ENCODE results near the gene ZNF79.

ZNF79 gene

DNA sequence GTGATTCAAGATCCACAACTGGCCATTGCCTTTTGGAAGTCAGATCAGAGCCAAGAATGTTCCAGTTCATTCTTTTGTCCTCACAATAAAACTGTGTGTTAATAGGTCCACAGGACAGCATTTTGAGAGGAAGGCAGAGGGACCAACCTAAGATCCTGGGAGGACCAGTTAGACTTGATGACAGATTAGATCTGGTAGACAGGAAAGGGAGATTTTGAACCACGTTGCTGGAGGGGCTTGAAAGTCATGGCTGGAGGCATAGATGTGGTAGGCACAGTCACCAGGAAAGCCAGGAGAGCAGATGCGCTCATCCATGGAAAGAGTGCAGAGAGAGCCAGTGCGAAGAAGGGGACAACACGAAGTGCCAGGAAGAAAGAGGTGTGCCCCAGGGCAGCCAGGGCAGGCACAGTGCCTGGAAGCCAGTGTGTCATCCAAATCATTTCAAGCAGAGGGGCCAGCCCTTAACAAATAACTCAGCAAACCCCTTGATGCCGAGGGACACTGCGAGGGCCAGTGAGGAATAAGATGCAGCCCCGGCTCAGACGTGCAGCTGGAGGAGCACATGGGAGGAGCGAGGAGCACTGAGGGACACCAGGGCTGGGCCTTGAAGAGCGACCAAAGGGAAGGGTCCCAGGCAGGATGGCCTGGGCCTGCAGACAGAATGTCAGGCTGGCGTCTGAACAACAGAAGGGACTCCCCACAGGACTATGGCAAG is 40.0 kb upstream of the ZNF79 start:
- Histone ChIP-seq H3K79me2 (ENCODE audit: insufficient read depth, low read length) (no peaks in the 10 kb centered on the region), H3K9me3 (ENCODE audit: insufficient read depth, low read length) (no peaks in the 10 kb centered on the region), H2AFZ (ENCODE audit: low read depth, low read length, severe bottlenecking) (no peak overlapping the region), H3K4me2 (ENCODE audit: low read depth, low read length, poor library complexity, severe bottlenecking) (no peak overlapping the region), H3K27ac (ENCODE audit: low read depth, low read length) (no peak overlapping the region), H3F3A (ENCODE audit: insufficient read depth) (no peaks in the 10 kb centered on the region), H4K20me1 (ENCODE audit: low read depth, low read length) (no peaks in the 10 kb centered on the region), H3K9ac (ENCODE audit: low read length) (no peak overlapping the region), H3K27me3 (ENCODE audit: low read length) (no peaks in the 10 kb centered on the region), H3K36me3 (ENCODE audit: low read length) (no peaks in the 10 kb centered on the region), H3K4me3 (ENCODE audit: insufficient read depth, low read length, poor library complexity, severe bottlenecking) (no peak overlapping the region), H3K9me2 (replicated peaks; ENCODE audit: insufficient read depth, low read length) (no peaks in the 10 kb centered on the region)
- TF ChIP-seq, protein P1, sequence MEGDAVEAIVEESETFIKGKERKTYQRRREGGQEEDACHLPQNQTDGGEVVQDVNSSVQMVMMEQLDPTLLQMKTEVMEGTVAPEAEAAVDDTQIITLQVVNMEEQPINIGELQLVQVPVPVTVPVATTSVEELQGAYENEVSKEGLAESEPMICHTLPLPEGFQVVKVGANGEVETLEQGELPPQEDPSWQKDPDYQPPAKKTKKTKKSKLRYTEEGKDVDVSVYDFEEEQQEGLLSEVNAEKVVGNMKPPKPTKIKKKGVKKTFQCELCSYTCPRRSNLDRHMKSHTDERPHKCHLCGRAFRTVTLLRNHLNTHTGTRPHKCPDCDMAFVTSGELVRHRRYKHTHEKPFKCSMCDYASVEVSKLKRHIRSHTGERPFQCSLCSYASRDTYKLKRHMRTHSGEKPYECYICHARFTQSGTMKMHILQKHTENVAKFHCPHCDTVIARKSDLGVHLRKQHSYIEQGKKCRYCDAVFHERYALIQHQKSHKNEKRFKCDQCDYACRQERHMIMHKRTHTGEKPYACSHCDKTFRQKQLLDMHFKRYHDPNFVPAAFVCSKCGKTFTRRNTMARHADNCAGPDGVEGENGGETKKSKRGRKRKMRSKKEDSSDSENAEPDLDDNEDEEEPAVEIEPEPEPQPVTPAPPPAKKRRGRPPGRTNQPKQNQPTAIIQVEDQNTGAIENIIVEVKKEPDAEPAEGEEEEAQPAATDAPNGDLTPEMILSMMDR (IDR thresholded peaks at IDR 0.05; ENCODE audit: insufficient read depth, low read length, poor library complexity, severe bottlenecking): no peak
- TF ChIP-seq EZH2phosphoT487 (conservative IDR thresholded peaks at IDR 0.05; ENCODE audit: low read length): no peak

DNA sequence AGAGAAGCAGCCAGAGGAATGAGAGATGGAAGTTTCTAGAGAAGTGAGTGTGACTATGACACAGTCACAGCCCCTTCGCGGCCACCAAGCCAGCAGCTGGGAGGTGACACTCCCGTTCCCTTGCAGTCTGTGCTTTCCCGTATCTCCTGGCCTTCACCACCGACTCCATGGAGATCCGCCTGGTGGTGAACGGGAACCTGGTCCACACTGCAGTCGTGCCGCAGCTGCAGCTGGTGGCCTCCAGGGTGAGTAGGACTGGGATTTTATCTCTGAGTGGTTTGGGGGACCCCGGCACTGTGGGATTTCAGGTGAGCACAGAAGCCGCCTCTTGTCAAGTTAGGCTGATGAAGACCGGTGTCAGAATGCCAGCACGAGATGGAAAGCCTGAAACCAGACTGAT is 39.3 kb upstream of the ZNF79 start:
- no peak overlapping the region for H3K4me2 ChIP-seq (ENCODE audit: low read depth, low read length, poor library complexity, severe bottlenecking)
- no peaks in the 10 kb centered on the region for H3K9me2 ChIP-seq (replicated peaks; ENCODE audit: insufficient read depth, low read length)
- H4K20me1 ChIP-seq (ENCODE audit: low read depth, low read length): no peaks in the 10 kb centered on the region
- H3K27ac ChIP-seq (ENCODE audit: low read depth, low read length): no peak overlapping the region
- TF ChIP-seq, protein P1 (IDR thresholded peaks at IDR 0.05; ENCODE audit: insufficient read depth, low read length, poor library complexity, severe bottlenecking): no peak
- no peak for TF ChIP-seq EZH2phosphoT487 (conservative IDR thresholded peaks at IDR 0.05; ENCODE audit: low read length)
- H2AFZ ChIP-seq (ENCODE audit: low read depth, low read length, severe bottlenecking): no peak overlapping the region
- H3F3A ChIP-seq (ENCODE audit: insufficient read depth): no peaks in the 10 kb centered on the region
- no peaks in the 10 kb centered on the region for H3K79me2 ChIP-seq (ENCODE audit: insufficient read depth, low read length)
- no peak overlapping the region for H3K4me3 ChIP-seq (ENCODE audit: insufficient read depth, low read length, poor library complexity, severe bottlenecking)
- H3K36me3 ChIP-seq (ENCODE audit: low read length): no peaks in the 10 kb centered on the region
- H3K9me3 ChIP-seq (ENCODE audit: insufficient read depth, low read length): no peaks in the 10 kb centered on the region
- no peak overlapping the region for H3K9ac ChIP-seq (ENCODE audit: low read length)
- no peaks in the 10 kb centered on the region for H3K27me3 ChIP-seq (ENCODE audit: low read length)

DNA sequence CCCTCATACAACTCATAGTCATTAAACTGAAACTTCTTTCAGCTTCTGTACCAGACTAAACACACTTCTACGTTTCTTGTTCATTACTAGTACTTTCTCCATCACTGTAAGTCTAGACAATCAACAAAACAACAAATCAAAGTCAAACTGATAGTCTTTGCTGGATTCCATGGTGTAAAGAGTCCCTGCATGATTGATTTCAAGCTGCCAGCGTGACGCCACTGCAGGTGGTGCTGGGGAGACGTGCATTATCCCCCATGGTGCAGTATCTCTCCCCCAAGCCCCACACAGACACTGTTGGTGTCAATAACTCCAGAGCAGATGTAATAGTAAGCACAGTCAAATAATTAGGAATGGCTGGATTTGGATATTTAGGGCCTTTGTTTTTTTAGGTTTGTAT is 37.9 kb upstream of the ZNF79 start:
- Histone ChIP-seq H3K79me2 (ENCODE audit: insufficient read depth, low read length) (no peaks in the 10 kb centered on the region), H2AFZ (ENCODE audit: low read depth, low read length, severe bottlenecking) (no peak overlapping the region), H3K9me3 (ENCODE audit: insufficient read depth, low read length) (no peaks in the 10 kb centered on the region), H4K20me1 (ENCODE audit: low read depth, low read length) (no peaks in the 10 kb centered on the region), H3K27me3 (ENCODE audit: low read length) (no peaks in the 10 kb centered on the region), H3K4me2 (ENCODE audit: low read depth, low read length, poor library complexity, severe bottlenecking) (no peak overlapping the region), H3F3A (ENCODE audit: insufficient read depth) (no peaks in the 10 kb centered on the region), H3K4me3 (ENCODE audit: insufficient read depth, low read length, poor library complexity, severe bottlenecking) (no peak overlapping the region), H3K9me2 (replicated peaks; ENCODE audit: insufficient read depth, low read length) (no peaks in the 10 kb centered on the region), H3K27ac (ENCODE audit: low read depth, low read length) (no peak overlapping the region), H3K36me3 (ENCODE audit: low read length) (no peaks in the 10 kb centered on the region), H3K9ac (ENCODE audit: low read length) (no peak overlapping the region)
- TF ChIP-seq EZH2phosphoT487 (conservative IDR thresholded peaks at IDR 0.05; ENCODE audit: low read length): no peak
- TF ChIP-seq, protein P1 (IDR thresholded peaks at IDR 0.05; ENCODE audit: insufficient read depth, low read length, poor library complexity, severe bottlenecking): no peak
